Measurements from ENCODE around the gene HAL.

DNA sequence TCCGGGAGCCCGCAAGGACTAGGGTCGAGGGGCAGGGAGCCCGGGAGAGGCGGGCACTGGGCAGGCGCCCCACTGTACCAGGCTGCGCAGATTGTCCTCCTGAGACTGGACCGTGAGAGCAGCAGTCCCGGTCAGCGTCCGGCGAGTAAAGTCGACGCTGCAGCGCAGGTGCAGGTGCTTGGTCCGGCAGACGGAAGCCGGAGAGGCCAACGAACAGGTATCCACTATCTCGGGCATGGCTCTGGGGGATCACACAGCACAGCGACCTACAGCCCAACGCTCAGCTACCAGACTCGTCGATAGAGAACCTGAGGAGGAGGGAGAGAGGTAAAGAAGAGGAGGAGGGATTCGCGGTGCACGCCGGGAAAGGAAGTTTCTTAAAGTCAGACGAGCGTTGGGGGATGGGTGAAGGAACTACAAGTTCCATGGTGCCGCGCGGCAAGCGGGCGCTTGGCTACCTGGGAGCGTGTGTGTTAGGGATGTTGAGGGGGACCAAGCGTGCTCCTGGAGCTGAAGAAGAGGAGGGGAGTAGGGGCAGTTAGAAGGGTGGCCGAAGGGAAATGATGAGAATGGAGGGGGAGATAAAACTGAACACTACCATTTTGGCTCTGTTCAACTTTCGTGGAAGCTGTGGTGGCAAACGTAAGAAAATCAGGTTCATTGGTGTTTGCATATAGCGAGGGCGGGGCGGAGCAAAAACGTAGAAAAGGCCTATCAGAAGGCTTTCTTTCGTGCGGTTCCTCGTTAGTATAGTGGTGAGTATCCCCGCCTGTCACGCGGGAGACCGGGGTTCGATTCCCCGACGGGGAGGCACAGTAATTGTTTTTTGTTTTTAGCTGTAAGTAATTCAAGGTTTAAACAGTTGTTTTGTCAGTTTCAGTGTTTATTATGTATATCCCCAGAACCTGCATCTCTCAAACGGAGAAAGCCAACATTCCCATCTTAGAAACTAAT lies 39.4 kb upstream of the HAL start, which contains the start of gene LTA4H:
- TF ChIP-seq, protein P1, sequence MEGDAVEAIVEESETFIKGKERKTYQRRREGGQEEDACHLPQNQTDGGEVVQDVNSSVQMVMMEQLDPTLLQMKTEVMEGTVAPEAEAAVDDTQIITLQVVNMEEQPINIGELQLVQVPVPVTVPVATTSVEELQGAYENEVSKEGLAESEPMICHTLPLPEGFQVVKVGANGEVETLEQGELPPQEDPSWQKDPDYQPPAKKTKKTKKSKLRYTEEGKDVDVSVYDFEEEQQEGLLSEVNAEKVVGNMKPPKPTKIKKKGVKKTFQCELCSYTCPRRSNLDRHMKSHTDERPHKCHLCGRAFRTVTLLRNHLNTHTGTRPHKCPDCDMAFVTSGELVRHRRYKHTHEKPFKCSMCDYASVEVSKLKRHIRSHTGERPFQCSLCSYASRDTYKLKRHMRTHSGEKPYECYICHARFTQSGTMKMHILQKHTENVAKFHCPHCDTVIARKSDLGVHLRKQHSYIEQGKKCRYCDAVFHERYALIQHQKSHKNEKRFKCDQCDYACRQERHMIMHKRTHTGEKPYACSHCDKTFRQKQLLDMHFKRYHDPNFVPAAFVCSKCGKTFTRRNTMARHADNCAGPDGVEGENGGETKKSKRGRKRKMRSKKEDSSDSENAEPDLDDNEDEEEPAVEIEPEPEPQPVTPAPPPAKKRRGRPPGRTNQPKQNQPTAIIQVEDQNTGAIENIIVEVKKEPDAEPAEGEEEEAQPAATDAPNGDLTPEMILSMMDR (optimal IDR thresholded peaks at IDR 0.05 in 1 of 3, IDR thresholded peaks at IDR 0.05 in 1 of 3, conservative IDR thresholded peaks at IDR 0.05 in 1 of 3; ENCODE audit: extremely low read depth in 1 of 3, insufficient read depth in 2 of 3, low read length in 3 of 3) = no peak
- no peak for TF ChIP-seq EZH2 (IDR thresholded peaks at IDR 0.05; ENCODE audit: low read length)
